Bronchial epithelial cell (primary cell): Measurements from ENCODE around the gene SLC45A1. TPM values are rescaled to one million over a fixed set of nuclear protein-coding genes. Genes with fewer than 3 reads are reported as not detected.

Source experiments
- DNase-seq: peaks from one replicate; pipeline ENCODE4 v3.0.0-alpha.2; 2010; ENCODE audit warnings: low read depth
- FAIRE-seq: peaks from 2 replicates; lab custom pipeline; 2011; peaks lifted over from hg19 to GRCh38; lab: Jason Lieb, UNC
- H3K27me3 ChIP-seq: 2 replicates; pipeline ENCODE4 v1.5.1; 2011; ENCODE audit warnings: low read length; ENCODE audit not compliant: control insufficient read depth, insufficient read depth
- H3K36me3 ChIP-seq: 2 replicates; pipeline ENCODE4 v1.5.1; 2011; ENCODE audit warnings: low read length; ENCODE audit not compliant: control insufficient read depth, insufficient read depth
- H3K4me3 ChIP-seq: 2 replicates; pipeline ENCODE4 v1.5.1; 2011; ENCODE audit warnings: mild to moderate bottlenecking, low read depth, low read length, control low read depth
- total RNA-seq: library from RNA; depleted of rRNA; stranded (reverse); fragments of >200 nt; gene quantifications from 2 replicates; pipeline ENCODE4 v1.2.1, GENCODE V29; 2014
- TF ChIP-seq, protein P1 (sequence below): IDR thresholded peaks from 2 replicates; pipeline ENCODE4 v1.5.1; 2011; ENCODE audit warnings: mild to moderate bottlenecking, moderate library complexity, low read length, control low read depth, inconsistent platforms; ENCODE audit not compliant: insufficient read depth, severe bottlenecking

SLC45A1 gene
- total RNA-seq, 1 donor from 2014 or later = 0.26 TPM

DNA sequence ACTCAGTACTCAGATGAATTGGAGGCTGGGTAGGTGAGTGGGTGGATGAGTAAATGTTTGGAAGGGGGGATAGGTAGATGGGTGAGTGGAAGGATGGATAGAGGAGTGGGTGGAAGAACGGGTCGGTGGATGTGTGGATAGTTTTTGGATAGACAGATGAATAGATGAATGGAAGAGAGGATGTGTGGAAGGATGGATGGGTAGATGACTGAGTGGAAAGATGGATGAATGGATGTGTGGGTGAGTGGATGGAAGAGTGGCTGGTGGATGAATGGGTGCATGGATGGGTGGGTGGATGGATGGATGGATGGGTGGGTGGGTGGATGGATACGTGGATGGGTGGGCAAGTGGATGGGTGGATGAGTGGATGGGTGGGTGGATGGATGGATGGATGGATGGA lies 3.7 kb downstream of the SLC45A1 start:
- TF ChIP-seq, protein P1, sequence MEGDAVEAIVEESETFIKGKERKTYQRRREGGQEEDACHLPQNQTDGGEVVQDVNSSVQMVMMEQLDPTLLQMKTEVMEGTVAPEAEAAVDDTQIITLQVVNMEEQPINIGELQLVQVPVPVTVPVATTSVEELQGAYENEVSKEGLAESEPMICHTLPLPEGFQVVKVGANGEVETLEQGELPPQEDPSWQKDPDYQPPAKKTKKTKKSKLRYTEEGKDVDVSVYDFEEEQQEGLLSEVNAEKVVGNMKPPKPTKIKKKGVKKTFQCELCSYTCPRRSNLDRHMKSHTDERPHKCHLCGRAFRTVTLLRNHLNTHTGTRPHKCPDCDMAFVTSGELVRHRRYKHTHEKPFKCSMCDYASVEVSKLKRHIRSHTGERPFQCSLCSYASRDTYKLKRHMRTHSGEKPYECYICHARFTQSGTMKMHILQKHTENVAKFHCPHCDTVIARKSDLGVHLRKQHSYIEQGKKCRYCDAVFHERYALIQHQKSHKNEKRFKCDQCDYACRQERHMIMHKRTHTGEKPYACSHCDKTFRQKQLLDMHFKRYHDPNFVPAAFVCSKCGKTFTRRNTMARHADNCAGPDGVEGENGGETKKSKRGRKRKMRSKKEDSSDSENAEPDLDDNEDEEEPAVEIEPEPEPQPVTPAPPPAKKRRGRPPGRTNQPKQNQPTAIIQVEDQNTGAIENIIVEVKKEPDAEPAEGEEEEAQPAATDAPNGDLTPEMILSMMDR = no peak
- FAIRE-seq = no peak
- Histone ChIP-seq H3K36me3 (no peaks in the 10 kb centered on the region), H3K27me3 (peaks cover 4% of the 10 kb centered on the region), H3K4me3 (no peak overlapping the region)
- DNase-seq = no peak

DNA sequence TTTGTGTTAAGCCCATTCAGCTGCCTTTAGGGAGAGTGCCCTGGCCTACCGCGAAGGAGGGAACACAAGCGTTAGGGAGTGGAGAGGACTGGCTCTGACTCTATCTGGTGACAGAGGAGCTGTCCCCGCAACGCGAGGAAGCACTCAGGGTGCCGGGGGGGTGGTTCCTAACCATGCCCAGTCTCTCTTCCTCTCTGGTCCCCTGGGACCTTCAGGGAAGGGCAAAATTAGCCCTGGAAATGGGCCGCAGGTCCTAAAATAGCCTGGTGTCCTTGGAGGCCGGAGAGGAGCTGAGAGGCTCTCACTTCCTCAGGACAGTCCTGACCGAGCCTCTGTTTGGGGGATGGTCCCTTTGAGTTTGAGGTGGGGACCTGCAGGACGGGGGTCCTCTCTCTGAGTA lies 5.8 kb downstream of the SLC45A1 start:
- DNase-seq (no peak), FAIRE-seq (no peak)
- Histone ChIP-seq H3K36me3 (no peaks in the 10 kb centered on the region), H3K27me3 (peaks cover 2% of the 10 kb centered on the region), H3K4me3 (no peak overlapping the region)
- TF ChIP-seq, protein P1 = no peak

DNA sequence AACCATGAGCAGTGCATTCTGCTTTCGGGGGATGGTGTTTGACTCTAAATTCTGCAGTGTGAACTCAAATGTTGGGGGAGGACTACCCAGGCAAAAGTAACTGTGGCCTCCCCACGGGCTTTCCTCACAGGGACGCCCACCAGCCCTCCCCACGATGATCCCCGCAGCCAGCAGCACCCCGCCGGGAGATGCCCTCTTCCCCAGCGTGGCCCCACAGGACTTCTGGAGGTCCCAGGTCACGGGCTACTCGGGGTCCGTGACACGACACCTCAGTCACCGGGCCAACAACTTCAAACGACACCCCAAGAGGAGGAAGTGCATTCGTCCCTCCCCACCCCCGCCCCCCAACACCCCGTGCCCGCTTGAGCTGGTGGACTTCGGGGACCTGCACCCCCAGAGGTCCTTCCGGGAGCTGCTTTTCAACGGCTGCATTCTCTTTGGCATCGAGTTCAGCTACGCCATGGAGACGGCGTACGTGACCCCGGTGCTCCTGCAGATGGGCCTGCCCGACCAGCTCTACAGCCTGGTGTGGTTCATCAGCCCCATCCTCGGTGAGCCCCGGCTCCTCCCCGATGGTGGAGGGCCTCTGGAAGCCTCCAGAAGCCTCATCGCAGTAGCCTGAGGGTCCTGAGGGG lies 6.4 kb downstream of the SLC45A1 start:
- Histone ChIP-seq H3K4me3 (no peak overlapping the region), H3K36me3 (no peaks in the 10 kb centered on the region), H3K27me3 (peaks cover 2% of the 10 kb centered on the region)
- FAIRE-seq (no peak), DNase-seq (no peak)
- TF ChIP-seq, protein P1 = no peak

DNA sequence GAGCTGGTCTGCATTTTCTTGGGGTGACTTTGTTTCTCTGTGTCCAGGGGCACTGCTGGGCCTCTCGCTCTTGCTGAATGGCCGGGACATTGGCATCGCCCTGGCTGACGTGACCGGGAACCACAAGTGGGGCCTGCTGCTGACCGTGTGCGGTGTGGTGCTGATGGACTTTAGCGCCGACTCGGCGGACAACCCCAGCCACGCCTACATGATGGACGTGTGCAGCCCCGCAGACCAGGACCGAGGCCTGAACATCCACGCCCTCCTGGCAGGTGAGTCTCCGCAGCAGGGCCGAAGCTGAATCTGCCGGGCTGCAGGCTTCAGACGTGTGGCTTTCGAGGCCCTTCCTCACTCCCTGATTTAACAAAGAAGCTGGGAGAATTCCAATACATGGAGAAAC lies 7.9 kb downstream of the SLC45A1 start:
- H3K4me3 ChIP-seq = no peak overlapping the region
- FAIRE-seq = no peak
- TF ChIP-seq, protein P1 = no peak
- no peak for DNase-seq
- H3K36me3 ChIP-seq = no peaks in the 10 kb centered on the region
- peaks cover 2% of the 10 kb centered on the region for H3K27me3 ChIP-seq

DNA sequence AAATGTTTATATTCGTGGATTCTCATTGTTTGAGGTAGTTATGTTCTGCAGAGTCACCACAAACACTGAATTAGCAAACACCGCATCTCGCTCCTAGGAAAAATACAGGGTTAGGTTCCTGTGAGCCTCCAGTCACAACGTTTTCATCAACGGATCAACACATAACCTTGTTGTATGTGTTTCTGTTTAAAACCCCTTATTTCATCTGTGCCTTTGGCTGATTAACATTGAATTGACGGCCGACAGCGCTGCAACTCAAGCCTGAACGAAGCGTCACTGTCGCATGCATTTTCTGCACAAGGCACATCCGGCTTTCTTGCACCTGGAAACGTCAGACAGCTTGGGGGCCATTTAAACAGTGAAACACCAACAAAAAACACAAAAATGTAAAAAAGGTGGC lies 8.4 kb downstream of the SLC45A1 start:
- TF ChIP-seq, protein P1 = no peak
- H3K27me3 ChIP-seq = peaks cover 1% of the 10 kb centered on the region
- DNase-seq = no peak
- H3K36me3 ChIP-seq = no peaks in the 10 kb centered on the region
- peak; percentile 91 for FAIRE-seq
- H3K4me3 ChIP-seq = no peak overlapping the region

DNA sequence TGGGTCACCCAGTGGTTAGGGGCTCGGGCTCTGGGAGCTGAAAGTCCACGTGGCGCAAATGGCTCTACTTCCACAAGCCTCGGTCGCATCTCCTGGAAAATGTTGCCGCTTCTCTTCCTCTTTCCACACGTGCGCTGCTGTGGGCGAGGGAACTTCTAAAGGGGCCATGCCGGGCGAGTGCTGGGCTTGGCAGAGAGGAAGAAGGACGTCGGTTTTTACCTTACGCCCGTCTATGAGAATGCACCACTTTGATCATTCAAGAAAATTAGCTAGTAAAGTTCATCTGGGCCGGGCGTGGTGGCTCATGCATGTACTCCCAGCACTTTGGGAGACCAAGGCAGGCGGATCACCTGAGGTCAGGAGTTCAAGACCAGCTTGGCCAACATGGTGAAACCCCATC lies 10.4 kb downstream of the SLC45A1 start:
- TF ChIP-seq, protein P1 = no peak
- H3K27me3 ChIP-seq = no peaks in the 10 kb centered on the region
- no peak for DNase-seq
- H3K36me3 ChIP-seq = no peaks in the 10 kb centered on the region
- H3K4me3 ChIP-seq = no peak overlapping the region
- FAIRE-seq = no peak
